ENCODE data around the gene TSPAN18.

Gene TSPAN18

GRCh38 chr11:44876194-44876723 lies 149.5 kb downstream of the TSPAN18 start:
- DNase-seq, result no peak

DNA sequence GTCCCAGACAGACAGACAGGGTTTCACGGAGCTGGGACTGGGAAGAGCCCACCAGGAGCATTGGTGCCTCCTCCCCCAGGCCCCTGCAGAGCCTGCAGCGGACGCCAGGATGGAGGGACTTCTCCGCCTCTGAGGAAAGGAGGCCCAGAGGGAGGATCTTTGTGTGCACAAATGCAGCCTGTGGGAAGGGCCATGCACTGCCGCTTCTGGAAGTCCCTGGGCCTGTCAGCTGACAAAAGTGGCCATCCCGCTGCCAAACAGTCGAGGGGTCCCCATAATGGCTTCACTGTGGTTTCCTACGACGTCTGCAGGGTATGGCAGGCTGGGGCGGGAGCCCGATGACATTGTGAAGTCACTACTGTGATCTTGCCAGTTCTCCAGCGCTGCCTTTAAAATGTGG lies 150.1 kb downstream of the TSPAN18 start:
- peak; percentile 71 for DNase-seq

DNA sequence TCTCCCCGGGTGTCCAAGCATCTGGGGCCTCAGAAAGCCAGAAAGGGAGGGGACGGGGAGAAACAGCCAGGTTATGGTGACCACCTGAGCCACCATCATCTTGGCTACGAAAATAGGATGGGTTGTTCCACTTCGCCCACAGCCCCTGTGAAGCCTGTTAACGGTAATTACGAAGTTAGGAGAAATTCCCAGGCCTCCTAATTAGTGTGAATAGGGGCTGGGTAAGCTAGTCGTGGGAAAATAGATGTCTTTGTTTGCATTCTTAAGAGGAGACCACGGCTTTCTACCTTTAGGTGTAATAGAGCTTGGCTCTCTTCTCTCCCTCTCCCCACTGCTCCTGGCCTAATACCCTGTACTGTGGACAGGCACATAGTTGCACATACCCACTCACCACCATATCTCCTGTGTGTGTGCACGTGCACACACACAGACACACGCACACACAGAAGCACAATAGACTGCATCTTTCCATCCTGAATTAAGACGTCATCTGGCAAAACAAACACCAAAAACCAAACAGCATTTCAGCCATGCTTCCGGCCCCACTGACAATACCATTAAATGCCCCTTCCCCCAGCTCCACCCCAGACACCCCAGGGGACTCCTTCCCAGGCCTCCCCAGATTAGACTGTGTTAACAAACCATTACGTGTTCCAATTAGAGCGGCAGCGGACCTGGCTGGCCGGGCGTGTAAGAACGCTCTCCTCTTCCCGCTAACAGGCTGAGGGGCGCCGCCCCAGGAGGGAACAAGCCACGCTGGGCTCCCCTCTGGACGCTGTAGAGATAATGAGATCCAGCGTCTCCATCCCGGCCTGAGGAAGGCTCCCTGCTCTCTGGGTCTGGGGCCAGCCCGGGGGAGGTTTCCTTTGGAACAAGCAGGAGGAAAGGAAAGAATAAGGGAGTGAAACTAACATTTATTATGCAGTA lies 151.1 kb downstream of the TSPAN18 start:
- DNase-seq, result no peak

GRCh38 chr11:44878711-44879110 lies 151.9 kb downstream of the TSPAN18 start:
- DNase-seq, result no peak

DNA sequence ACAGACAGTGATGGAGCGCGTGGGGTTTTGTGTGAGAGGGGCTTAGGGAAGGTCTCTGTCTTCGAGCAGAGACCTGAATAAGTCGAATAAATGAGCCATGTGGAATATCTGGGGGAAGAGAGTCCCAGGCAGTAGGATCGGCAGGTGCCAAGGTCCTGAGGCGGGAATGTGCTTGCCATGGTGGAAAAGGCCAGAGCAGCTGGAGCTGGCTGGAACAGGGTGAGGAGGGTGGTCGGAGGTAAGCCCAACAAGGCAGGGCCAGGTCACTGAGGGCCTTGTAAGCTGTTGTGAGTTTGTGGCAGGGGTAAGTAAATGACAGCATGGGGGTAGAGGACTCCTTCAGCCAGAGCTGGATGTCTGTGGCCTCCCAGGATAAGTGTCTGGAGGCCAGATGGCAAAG lies 152.7 kb downstream of the TSPAN18 start:
- no peak for DNase-seq

DNA sequence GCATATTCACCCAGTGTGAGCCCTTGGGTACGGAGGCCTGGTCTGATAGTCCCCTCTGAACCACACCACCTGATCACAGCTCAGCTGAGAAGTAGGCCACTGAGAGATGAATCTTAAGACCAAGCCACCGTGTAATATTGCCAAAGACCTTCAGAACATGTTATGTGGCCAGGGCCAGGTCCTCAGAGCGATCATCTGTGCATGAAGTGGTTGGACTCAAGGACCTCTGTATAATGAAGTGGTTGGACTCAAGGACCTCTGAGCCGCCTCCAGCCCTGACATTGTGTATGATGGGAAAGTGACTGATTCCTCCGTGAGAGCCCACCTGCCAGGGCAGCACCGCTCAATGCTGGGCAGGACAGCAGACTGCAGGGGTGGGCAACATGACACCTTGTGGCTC lies 153.7 kb downstream of the TSPAN18 start:
- no peak for DNase-seq

DNA sequence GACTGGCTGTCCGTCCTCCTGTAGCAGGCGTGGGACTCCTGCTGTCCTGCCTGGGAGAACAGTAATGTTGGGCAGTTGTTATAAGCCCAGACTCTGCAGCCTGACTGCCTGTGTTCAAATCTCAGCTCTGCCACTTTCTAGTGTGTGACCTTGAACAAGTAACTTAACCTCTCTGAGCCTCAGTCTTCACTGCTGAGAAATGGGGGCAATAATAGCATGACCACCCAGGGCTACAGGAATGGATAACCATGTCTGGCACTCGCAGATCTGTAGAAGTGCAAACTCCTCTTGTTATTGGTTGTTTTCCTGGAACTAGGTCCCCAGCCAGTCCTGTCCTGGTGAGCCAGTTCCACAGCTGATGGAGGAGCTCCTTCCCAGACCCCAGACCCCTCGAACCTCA lies 154.2 kb downstream of the TSPAN18 start:
- DNase-seq, result no peak

GRCh38 chr11:44883277-44883676 lies 156.5 kb downstream of the TSPAN18 start:
- DNase-seq, result no peak

GRCh38 chr11:44884056-44884455 lies 157.3 kb downstream of the TSPAN18 start:
- no peak for DNase-seq

DNA sequence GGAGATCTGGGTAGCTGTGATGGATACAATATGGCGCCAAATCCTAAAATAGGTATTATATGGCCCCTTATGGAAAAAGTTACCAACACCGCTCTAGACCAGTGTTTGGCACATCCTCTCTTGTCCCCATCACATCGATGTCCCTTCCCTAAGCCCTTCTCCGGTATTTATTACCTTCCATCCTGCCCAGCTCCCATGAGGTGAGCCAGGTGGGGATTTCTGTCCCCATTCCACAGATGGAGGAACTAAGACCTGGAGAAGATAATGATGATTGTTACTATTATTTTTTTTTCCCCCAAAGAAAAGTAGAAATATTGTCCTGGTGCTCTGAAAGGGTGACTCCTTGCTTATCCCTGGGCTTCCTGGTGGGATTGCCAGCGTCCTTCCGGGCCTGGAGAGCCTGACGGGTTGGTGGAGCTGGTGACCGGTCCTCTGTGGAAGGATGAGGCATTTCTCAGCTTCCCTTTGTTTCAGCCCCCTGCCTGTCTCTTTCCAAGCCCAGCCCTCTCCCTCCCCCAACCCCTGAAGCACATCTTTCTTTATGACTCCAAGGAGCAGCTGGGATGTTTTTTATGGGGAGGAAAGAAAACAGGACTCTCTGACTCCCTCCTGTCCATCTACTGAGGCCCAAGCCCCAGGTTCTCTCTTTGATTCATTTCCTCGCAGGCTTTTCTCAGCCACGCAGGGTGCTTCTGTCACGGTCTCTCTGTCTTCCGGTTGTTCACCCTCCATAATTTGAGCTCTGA lies 158.5 kb downstream of the TSPAN18 start:
- DNase-seq, result no peak

- no peak for DNase-seq
Measured at GRCh38 chr11:44885919-44886789, 159.4 kb downstream of the TSPAN18 start.

DNA sequence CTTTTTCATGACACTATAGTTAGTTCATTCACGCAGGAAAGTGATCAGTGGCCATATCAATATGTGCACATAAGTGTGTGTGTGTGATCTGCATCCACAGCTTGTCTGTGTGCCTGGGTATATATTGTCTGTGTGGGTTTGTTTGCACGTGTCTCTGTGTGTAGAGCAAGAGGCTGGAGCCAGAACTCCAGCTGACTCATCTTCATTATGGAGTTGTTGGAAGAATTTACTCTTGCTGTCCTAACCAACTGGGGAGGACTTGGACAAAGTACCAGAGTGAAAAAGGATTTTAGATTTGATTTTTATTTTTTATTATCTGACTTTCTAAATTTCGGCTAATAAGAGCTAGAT lies 160.0 kb downstream of the TSPAN18 start:
- no peak for DNase-seq

GRCh38 chr11:44887636-44888035 lies 160.9 kb downstream of the TSPAN18 start:
- DNase-seq, result no peak

GRCh38 chr11:44889266-44889665 lies 162.5 kb downstream of the TSPAN18 start:
- DNase-seq, result peak; percentile 80

GRCh38 chr11:44892843-44893242 lies 166.1 kb downstream of the TSPAN18 start:
- DNase-seq, result no peak

- no peak for DNase-seq
Measured at GRCh38 chr11:44893308-44893822, 166.6 kb downstream of the TSPAN18 start.

DNA sequence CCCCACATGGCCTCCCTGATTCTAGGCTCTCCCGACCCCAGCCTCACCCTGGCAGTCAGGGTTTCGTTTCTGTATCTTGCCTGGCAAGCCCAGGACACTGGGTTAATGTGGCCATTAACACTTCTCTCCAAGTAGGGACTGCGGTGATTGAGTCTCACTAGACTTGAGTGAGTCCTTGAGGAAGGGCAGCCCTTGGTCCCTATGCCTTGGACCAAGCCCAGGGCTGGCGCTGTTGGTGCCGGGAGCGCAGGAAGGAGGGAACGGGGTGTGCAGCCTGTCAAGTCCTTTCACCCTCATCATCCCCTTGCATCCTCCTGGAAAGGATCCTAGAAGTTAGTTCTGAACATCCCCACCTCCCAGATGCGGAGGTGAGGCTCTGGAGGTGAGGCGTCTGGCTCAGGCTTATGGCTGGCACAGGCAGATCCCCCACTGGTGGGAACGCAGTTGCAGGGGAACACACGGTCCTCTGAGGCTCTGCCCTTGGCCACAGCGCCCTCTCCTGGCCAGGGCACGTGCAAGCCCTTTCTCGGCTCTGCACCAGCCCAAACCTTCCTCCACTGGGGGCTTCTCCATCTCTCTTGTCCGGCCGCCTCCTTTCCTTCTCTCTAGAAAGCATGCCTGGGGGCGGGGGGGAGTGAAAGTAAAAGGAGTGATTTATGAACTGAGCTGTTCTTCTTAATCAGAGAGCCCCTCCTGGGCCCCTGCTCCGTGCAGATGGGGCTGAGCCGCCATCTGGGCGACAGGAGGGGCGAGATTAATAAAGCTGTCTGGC lies 167.3 kb downstream of the TSPAN18 start:
- DNase-seq, result peak; percentile 90

- no peak for DNase-seq
Measured at GRCh38 chr11:44899959-44900358, 173.2 kb downstream of the TSPAN18 start.

GRCh38 chr11:44901120-44901633 lies 174.4 kb downstream of the TSPAN18 start:
- no peak for DNase-seq

DNA sequence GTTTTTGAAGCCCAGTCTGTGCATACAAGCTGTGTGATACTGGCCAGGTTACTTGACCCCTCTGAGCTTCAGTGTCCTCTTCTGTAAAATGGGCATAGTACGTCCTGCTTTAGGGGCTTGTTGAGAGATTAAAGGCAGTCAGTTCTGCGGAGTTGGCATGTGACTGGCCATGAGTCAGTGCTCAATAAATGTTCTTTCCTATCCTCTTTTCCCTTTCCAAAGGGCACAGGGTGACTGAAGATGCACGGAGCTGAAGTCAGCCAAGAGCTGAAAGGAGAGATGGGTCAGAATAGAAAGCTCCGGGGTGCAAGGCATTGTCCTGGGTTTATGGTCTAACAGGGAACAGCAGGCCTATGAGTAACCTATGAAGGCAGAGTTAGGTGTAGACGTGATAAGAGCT lies 175.0 kb downstream of the TSPAN18 start:
- DNase-seq, result no peak

- DNase-seq, result no peak
Measured at GRCh38 chr11:44903035-44903434, 176.3 kb downstream of the TSPAN18 start.

DNA sequence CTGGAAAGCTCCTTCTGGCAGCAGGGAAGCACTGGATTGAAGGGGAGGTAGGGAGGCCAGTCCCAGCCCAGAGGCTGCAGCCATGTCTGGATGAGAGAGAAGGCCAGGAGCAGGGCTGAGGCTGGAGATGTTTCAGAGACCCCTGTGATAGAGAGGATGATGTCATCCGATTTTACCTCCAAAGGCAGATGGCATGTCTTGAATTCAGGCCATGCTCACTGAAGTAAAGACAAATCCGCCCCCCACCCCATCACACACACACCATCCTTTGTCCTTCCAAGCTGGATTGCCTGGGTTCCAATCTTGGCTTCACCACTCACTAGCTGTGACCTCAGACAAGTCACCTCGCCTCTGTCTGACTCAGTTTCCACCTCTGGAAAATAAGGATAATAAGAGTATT lies 176.8 kb downstream of the TSPAN18 start:
- no peak for DNase-seq
